Fibroblast of lung (primary cell): ENCODE measurements around the gene CHODL.

Source experiments
- CTCF ChIP-seq, 2 donors: IDR thresholded peaks in 1 of 2; conservative IDR thresholded peaks in 1 of 2; 1 replicate in 1 of 2; 2 replicates in 1 of 2; pipeline ENCODE4 v1.5.1; 2011 to 2012; ENCODE audit warnings: low read length in 2 of 2, control low read depth in 1 of 2, inconsistent platforms in 1 of 2, low read depth in 1 of 2, mild to moderate bottlenecking in 1 of 2
- EZH2 ChIP-seq: IDR thresholded peaks from 2 replicates; pipeline ENCODE4 v1.5.1; 2012; ENCODE audit warnings: low read length, control low read depth, mild to moderate bottlenecking; ENCODE audit errors: missing control alignments

- no peak for TF ChIP-seq CTCF (conservative IDR thresholded peaks at IDR 0.05 in 1 of 2, IDR thresholded peaks at IDR 0.05 in 1 of 2; ENCODE audit: low read depth in 1 of 2, low read length in 2 of 2)
- no peak for TF ChIP-seq EZH2
These were observed 9.2 kb downstream of the CHODL start for GRCh38 chr21:18253799-18254198.
